GM21528 (cell line): ENCODE data around the gene C17orf50.

Experiments
- ATAC-seq: cut with Tn5 transposase; IDR thresholded peaks from one replicate; pipeline ENCODE4 v1.9.1; 2021; ENCODE audit warnings: mild to moderate bottlenecking, moderate library complexity; ENCODE audit not compliant: unreplicated experiment, low FRiP score

C17orf50 gene

GRCh38 chr17:35808962-35809854, 48.5 kb downstream of the C17orf50 start, which contains the start of gene TAF15:
TSS of gene TAF15 (plus strand) at chr17:35809484. CDS start at chr17:35809570, 86 bp downstream.
- peak; percentile 90 for ATAC-seq

- ATAC-seq, result no peak
Measured at GRCh38 chr17:35809855-35810461, 49.3 kb downstream of the C17orf50 start.

- no peak for ATAC-seq
Measured at GRCh38 chr17:35811759-35812158, 51.1 kb downstream of the C17orf50 start.

GRCh38 chr17:35812456-35812855, 51.8 kb downstream of the C17orf50 start:
- ATAC-seq, result no peak
